Panc1 (cell line): Measurements from ENCODE around the gene TOX3. TPM values are rescaled to one million over a fixed set of nuclear protein-coding genes. Genes with fewer than 3 reads are reported as not detected.

Source experiments
- ATAC-seq: fragments of 200-7000 bp; cut with Tn5 transposase; 2 replicates; pipeline ENCODE4 v1.9.1; 2020; ENCODE audit warnings: mild to moderate bottlenecking, moderate library complexity
- BruUV-seq: library from RNA; stranded (reverse); fragments of 400-500 nt; replicated peaks from 2 replicates; lab custom pipeline; 2021; lab: Mats Ljungman, UMichigan
- CTCF ChIA-PET: fragments of 300-600 bp; sonication (Branson Sonifier 250); formaldehyde crosslinking; loops from one replicate; lab custom pipeline; 2022; ENCODE audit warnings: antibody characterized with exemption; lab: Charles Lee
- POLR2A ChIA-PET: fragments of 300-600 bp; sonication (Branson Sonifier 250); formaldehyde crosslinking; loops from one replicate; lab custom pipeline; 2022; ENCODE audit warnings: antibody characterized with exemption; lab: Charles Lee
- DNase-seq: peaks from one replicate; pipeline ENCODE4 v3.0.0-alpha.2; 2010; ENCODE audit warnings: low read depth, low spot score
- H3K27ac ChIP-seq: 2 replicates; pipeline ENCODE4 v1.5.1; 2011; ENCODE audit warnings: mild to moderate bottlenecking, low read length, inconsistent platforms
- H3K27me3 ChIP-seq: fragments of 200-500 bp; sonication (Bioruptor generic); 2 replicates; pipeline ENCODE4 v1.6.0; 2014; ENCODE audit warnings: low read length, inconsistent platforms; ENCODE audit not compliant: control insufficient read depth, insufficient read depth
- H3K36me3 ChIP-seq: fragments of 200-500 bp; sonication (Bioruptor generic); 2 replicates; pipeline ENCODE4 v1.5.1; 2014; ENCODE audit warnings: inconsistent platforms, mild to moderate bottlenecking, low read length, moderate library complexity; ENCODE audit not compliant: control insufficient read depth, insufficient read depth
- H3K4me1 ChIP-seq: 2 replicates; pipeline ENCODE4 v1.5.1; 2011; ENCODE audit warnings: inconsistent platforms, mild to moderate bottlenecking, low read length, moderate library complexity; ENCODE audit not compliant: control insufficient read depth, insufficient read depth
- H3K4me3 ChIP-seq, 2 experiments: 2 replicates each; pipeline ENCODE4 v1.5.1; 2011 to 2012; ENCODE audit warnings: low read depth in 2 of 2, low read length in 2 of 2, mild to moderate bottlenecking in 2 of 2, inconsistent platforms in 1 of 2, moderate library complexity in 1 of 2
- H3K9me3 ChIP-seq: fragments of 200-500 bp; sonication (Bioruptor generic); 2 replicates; pipeline ENCODE4 v1.5.1; 2014; ENCODE audit warnings: low read depth, mild to moderate bottlenecking, inconsistent platforms, low read length, moderate library complexity; ENCODE audit not compliant: control insufficient read depth, insufficient read depth
- CTCF ChIP-seq: fragments of 450-650 bp; IDR thresholded peaks from 2 replicates; pipeline ENCODE4 v1.5.1; 2017; ENCODE audit warnings: mild to moderate bottlenecking
- POLR2AphosphoS5 ChIP-seq: IDR thresholded peaks from 2 replicates; pipeline ENCODE4 v1.6.1; 2012; ENCODE audit warnings: mild to moderate bottlenecking, low read depth, low read length, moderate library complexity
- REST ChIP-seq, 2 experiments: IDR thresholded peaks; 2 replicates each; pipeline ENCODE4 v1.6.1; 2011 to 2012; ENCODE audit warnings: low read depth in 2 of 2, control low read depth in 1 of 2, low read length in 1 of 2, mild to moderate bottlenecking in 1 of 2, moderate library complexity in 1 of 2; ENCODE audit not compliant: insufficient read depth in 1 of 2
- SIN3A ChIP-seq: IDR thresholded peaks from 2 replicates; pipeline ENCODE4 v1.6.1; 2012; ENCODE audit warnings: low read depth, mild to moderate bottlenecking, low read length, moderate library complexity, borderline replicate concordance; ENCODE audit not compliant: insufficient read depth
- TCF7L2 ChIP-seq: IDR thresholded peaks from 2 replicates; pipeline ENCODE4 v1.6.1; 2011; ENCODE audit warnings: mild to moderate bottlenecking, low read depth, low read length, inconsistent platforms
- in situ Hi-C: cut with HindIII; loops from 2 replicates; pipeline ENCODE4 v1.10.0; 2016; ENCODE audit warnings: low sequenced_read_pairs, low pct_unique_long_range_greater_than_20kb
- intact Hi-C: fragments of 100-400 bp; cut with micrococcal nuclease; formaldehyde crosslinking; loops from one replicate; pipeline ENCODE4 v1.10.0; 2022; ENCODE audit not compliant: unreplicated experiment
- total RNA-seq: library from RNA; stranded (reverse); gene quantifications from one replicate; pipeline ENCODE4 v1.2.1, GENCODE V29; 2021; ENCODE audit not compliant: unreplicated experiment

Gene TOX3
- total RNA-seq, 1 experiment from 2014 or later: 3.4 TPM

GRCh38 chr16:52578007-52578828, 31.3 kb upstream of the TOX3 start:
- DNase-seq: no peak

More at GRCh38 chr16:52578007-52578828, 31.3 kb upstream of the TOX3 start:
- Histone ChIP-seq H3K27ac (no peak overlapping the region), H3K4me1 (no peaks in the 10 kb centered on the region), H3K9me3 (no peaks in the 10 kb centered on the region), H3K36me3 (no peaks in the 10 kb centered on the region), H3K4me3 (no peak overlapping the region), H3K27me3 (no peaks in the 10 kb centered on the region)
- TF ChIP-seq POLR2AphosphoS5 (no peak), CTCF (no peak), REST (IDR thresholded peaks at IDR 0.05; ENCODE audit: insufficient read depth in 1 of 2, low read depth in 2 of 2, low read length in 1 of 2) (no peak), TCF7L2 (no peak), SIN3A (no peak)
- no peak for ATAC-seq
- in situ Hi-C loops (no loop called here), intact Hi-C loops (no loop called here)
- BruUV-seq: no TSS peak
- POLR2A ChIA-PET: no interaction called here
- CTCF ChIA-PET: interaction anchor here (0.7 kb wide), 1 partner anchor 31 kb away, joined by 3 read pairs; the partner anchor contains the start of gene TOX3
